Testis (tissue), 2 donors: ENCODE results near the gene KIFC3.

Experiments used
- POLR2A ChIP-seq: fragments of 450-650 bp; IDR thresholded peaks from one replicate; pipeline ENCODE4 v1.6.1; 2017; ENCODE audit warnings: antibody characterized with exemption, mild to moderate bottlenecking, moderate library complexity
- TF ChIP-seq, protein P1 (sequence below), 3 experiments: fragments of 450-650 bp in 2 of 3; fragments of 200-600 bp in 1 of 3; sonication (generic) in 1 of 3; IDR thresholded peaks; one replicate each; pipeline ENCODE4 v1.5.1; 2016 to 2019; ENCODE audit warnings: antibody characterized with exemption in 3 of 3, mild to moderate bottlenecking in 2 of 3, moderate library complexity in 1 of 3

DNA sequence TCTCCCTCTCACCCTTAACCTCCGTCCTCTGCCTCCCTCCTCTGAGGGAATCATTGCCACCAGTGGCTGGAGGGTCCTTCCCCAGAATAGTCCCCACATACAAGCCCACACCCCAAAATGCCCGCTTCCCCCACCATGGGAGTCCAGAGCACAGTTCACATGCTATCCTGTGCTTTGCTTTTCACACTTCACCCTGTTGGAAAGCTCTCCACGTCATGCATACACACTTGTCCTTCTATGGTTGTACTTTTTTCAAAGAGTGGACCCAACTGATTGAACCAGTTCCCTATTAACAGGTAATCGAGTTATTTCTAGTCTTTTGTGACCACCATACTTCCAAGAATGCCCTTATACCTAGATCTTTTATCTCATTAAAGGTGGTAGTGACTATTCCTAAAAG lies 23.8 kb upstream of the KIFC3 start:
- TF ChIP-seq, protein P1, sequence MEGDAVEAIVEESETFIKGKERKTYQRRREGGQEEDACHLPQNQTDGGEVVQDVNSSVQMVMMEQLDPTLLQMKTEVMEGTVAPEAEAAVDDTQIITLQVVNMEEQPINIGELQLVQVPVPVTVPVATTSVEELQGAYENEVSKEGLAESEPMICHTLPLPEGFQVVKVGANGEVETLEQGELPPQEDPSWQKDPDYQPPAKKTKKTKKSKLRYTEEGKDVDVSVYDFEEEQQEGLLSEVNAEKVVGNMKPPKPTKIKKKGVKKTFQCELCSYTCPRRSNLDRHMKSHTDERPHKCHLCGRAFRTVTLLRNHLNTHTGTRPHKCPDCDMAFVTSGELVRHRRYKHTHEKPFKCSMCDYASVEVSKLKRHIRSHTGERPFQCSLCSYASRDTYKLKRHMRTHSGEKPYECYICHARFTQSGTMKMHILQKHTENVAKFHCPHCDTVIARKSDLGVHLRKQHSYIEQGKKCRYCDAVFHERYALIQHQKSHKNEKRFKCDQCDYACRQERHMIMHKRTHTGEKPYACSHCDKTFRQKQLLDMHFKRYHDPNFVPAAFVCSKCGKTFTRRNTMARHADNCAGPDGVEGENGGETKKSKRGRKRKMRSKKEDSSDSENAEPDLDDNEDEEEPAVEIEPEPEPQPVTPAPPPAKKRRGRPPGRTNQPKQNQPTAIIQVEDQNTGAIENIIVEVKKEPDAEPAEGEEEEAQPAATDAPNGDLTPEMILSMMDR (IDR thresholded peaks at IDR 0.05) = no peak
- no peak for TF ChIP-seq POLR2A
